ENCODE measurements around the gene PHF1.

DNA sequence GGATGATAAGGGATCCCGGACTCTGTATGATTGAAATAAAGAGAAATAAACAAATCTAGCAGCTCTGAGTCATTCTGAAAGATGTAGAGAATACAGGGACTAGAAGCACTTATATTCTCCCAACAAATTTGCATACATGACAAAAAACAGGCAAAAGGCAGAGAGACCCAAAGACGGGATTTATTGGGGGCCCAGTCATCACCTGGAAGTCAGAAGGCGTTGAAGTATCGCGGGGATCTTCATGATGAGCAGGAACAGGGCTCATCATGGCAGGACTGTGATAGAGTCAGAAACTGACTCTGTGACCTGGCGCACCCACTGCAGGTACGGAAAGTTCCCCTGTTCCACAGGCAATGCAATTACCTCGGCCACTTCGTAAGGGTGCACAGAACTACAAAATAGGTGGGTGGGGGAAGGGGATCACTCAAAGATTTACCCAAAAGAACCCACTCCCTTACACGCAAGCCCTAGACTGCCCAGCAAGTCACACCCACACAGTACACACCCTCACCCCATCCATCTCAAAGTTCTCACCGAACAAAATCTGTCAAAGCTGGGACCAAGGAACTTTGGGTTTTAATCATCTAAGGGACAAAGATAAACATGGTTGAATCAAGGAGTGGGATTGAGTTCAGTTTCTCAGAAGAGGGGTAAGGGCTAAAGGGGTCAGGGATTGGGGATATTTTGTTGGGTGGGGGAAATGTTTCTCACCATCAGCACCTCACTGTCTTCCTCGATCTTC is 5.7 kb downstream of the PHF1 start:
- TF ChIP-seq, protein P1, sequence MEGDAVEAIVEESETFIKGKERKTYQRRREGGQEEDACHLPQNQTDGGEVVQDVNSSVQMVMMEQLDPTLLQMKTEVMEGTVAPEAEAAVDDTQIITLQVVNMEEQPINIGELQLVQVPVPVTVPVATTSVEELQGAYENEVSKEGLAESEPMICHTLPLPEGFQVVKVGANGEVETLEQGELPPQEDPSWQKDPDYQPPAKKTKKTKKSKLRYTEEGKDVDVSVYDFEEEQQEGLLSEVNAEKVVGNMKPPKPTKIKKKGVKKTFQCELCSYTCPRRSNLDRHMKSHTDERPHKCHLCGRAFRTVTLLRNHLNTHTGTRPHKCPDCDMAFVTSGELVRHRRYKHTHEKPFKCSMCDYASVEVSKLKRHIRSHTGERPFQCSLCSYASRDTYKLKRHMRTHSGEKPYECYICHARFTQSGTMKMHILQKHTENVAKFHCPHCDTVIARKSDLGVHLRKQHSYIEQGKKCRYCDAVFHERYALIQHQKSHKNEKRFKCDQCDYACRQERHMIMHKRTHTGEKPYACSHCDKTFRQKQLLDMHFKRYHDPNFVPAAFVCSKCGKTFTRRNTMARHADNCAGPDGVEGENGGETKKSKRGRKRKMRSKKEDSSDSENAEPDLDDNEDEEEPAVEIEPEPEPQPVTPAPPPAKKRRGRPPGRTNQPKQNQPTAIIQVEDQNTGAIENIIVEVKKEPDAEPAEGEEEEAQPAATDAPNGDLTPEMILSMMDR (IDR thresholded peaks at IDR 0.05), result no peak
- TF ChIP-seq POLR2A (IDR thresholded peaks at IDR 0.05) (no peak), EP300 (IDR thresholded peaks at IDR 0.05) (no peak)
